ENCODE measurements around the gene NDST3.

DNA sequence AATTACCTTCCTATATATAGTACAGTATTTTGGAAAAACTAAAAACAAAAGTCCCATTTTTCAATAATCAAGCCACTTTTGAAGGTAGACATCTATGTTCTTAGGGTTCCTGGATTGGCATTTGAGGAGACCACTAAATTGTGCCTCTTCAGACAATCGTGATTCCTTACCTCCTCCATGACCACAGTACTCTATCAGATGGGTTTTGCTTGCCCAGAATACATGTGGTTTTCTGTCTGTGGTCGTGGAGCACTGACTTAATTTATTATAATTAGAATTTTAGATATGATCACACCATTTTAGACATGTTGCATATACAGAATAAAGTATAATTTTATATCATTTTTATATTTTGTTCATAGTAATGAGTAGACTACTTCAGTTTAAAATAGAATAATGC, 67.9 kb downstream of the NDST3 start:
- TF ChIP-seq POLR2A (IDR thresholded peaks at IDR 0.05; ENCODE audit: low read length) (no peak), GATA1 (IDR thresholded peaks at IDR 0.05; ENCODE audit: low read depth, low read length) (no peak)
